KMS-11 (cell line): ENCODE results near the gene RAB11FIP4.

ENCODE experiments used
- H2AFZ ChIP-seq: fragments of 200-600 bp; sonication (generic); 2 replicates; pipeline ENCODE4 v1.6.1; 2016; ENCODE audit warnings: antibody characterized with exemption, mixed run types, low read depth
- H3K27ac ChIP-seq: fragments of 200-600 bp; sonication (generic); 2 replicates; pipeline ENCODE4 v1.6.1; 2016; ENCODE audit warnings: mild to moderate bottlenecking, mixed run types
- H3K27me3 ChIP-seq: fragments of 200-600 bp; sonication (generic); 2 replicates; pipeline ENCODE4 v1.6.1; 2017; ENCODE audit warnings: mild to moderate bottlenecking, low read depth, mixed run types, moderate library complexity; ENCODE audit not compliant: insufficient read depth
- H3K36me3 ChIP-seq: fragments of 200-600 bp; sonication (generic); 2 replicates; pipeline ENCODE4 v1.6.1; 2017; ENCODE audit warnings: mild to moderate bottlenecking, mixed run types; ENCODE audit not compliant: insufficient read depth
- H3K4me1 ChIP-seq: fragments of 200-600 bp; sonication (generic); 2 replicates; pipeline ENCODE4 v1.6.1; 2016; ENCODE audit warnings: mild to moderate bottlenecking, low read depth, mixed run types; ENCODE audit not compliant: poor library complexity, severe bottlenecking
- H3K4me2 ChIP-seq: fragments of 200-600 bp; sonication (generic); 2 replicates; pipeline ENCODE4 v1.7.0; 2016; ENCODE audit warnings: mild to moderate bottlenecking, mixed run types
- H3K4me3 ChIP-seq: fragments of 200-600 bp; sonication (generic); IDR thresholded peaks from 2 replicates; pipeline ENCODE4 v1.6.1; 2017; ENCODE audit warnings: low read depth, low read length, mixed read lengths; ENCODE audit not compliant: insufficient read depth
- H3K79me2 ChIP-seq: fragments of 200-600 bp; sonication (generic); 2 replicates; pipeline ENCODE4 v1.6.1; 2016; ENCODE audit warnings: low read depth, mixed run types; ENCODE audit not compliant: insufficient read depth
- H3K9ac ChIP-seq: fragments of 200-600 bp; sonication (generic); 2 replicates; pipeline ENCODE4 v1.6.1; 2016; ENCODE audit warnings: mild to moderate bottlenecking, mixed run types
- H4K20me1 ChIP-seq: fragments of 200-600 bp; sonication (generic); 2 replicates; pipeline ENCODE4 v1.6.1; 2016; ENCODE audit warnings: mild to moderate bottlenecking, mixed run types; ENCODE audit not compliant: insufficient read depth
- TF ChIP-seq, protein P1 (sequence below): fragments of 200-600 bp; sonication (generic); conservative IDR thresholded peaks from 2 replicates; pipeline ENCODE4 v1.6.1; 2017; ENCODE audit warnings: low read depth, mild to moderate bottlenecking, antibody characterized with exemption, low read length, moderate library complexity, mixed read lengths

RAB11FIP4 gene

DNA sequence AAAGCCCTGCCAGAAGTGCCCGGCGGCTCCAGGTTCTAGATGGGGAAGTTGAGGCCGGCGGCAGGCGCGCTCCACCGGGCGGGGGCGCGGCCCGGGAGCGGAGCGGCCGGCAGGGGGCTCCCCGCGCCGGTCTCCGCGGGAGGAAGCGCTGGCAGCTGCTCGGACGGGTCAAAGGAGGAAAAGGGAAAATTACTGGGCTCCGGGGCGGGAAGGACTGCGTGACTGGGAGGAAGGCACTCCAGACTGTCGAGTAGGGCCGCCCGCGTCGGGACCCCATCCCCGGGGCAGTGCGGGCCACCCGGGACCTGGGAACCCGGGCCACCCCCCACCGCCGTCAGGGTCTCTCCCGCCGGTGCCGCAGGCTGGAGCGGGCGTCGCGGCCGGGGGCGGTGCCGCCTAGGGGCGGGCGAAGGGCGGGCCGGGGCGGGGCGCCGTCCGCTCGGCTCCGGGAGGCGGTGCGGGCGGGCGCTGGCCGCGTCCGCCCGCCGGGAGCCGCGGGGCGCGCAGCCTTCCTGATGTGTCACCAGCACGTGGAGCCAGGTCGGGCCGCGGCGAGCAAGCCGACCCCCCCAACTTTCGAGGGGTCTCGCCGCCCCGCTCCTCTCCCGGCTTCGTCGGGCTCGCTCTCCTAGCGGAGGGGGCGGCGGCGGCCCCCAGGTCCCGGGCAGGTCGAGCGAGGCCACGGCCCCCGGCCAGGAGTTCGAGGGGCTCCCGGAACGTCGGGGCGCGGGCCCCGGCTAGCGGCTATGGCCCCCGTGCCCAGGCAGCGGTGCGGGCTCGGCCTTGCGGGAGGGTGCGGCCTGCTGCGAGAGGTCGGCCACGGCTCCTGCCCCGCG, 167.5 kb downstream of the RAB11FIP4 start:
- no peaks in the 10 kb centered on the region for H3K36me3 ChIP-seq
- no peak overlapping the region for H3K27ac ChIP-seq
- H3K79me2 ChIP-seq, result no peaks in the 10 kb centered on the region
- H3K4me3 ChIP-seq, result no peak overlapping the region
- peak overlapping the region; percentile 79; the same call in 1 of the 2 replicates for H3K9ac ChIP-seq
- H3K4me1 ChIP-seq, result peaks cover 6% of the 10 kb centered on the region
- peak overlapping the region; percentile 67 for H3K4me2 ChIP-seq
- TF ChIP-seq, protein P1, sequence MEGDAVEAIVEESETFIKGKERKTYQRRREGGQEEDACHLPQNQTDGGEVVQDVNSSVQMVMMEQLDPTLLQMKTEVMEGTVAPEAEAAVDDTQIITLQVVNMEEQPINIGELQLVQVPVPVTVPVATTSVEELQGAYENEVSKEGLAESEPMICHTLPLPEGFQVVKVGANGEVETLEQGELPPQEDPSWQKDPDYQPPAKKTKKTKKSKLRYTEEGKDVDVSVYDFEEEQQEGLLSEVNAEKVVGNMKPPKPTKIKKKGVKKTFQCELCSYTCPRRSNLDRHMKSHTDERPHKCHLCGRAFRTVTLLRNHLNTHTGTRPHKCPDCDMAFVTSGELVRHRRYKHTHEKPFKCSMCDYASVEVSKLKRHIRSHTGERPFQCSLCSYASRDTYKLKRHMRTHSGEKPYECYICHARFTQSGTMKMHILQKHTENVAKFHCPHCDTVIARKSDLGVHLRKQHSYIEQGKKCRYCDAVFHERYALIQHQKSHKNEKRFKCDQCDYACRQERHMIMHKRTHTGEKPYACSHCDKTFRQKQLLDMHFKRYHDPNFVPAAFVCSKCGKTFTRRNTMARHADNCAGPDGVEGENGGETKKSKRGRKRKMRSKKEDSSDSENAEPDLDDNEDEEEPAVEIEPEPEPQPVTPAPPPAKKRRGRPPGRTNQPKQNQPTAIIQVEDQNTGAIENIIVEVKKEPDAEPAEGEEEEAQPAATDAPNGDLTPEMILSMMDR, result peak; percentile 85
- H2AFZ ChIP-seq, result peak overlapping the region; percentile 91
- H3K27me3 ChIP-seq, result no peaks in the 10 kb centered on the region; the same call in 1 of the 2 replicates
- H4K20me1 ChIP-seq, result no peaks in the 10 kb centered on the region

DNA sequence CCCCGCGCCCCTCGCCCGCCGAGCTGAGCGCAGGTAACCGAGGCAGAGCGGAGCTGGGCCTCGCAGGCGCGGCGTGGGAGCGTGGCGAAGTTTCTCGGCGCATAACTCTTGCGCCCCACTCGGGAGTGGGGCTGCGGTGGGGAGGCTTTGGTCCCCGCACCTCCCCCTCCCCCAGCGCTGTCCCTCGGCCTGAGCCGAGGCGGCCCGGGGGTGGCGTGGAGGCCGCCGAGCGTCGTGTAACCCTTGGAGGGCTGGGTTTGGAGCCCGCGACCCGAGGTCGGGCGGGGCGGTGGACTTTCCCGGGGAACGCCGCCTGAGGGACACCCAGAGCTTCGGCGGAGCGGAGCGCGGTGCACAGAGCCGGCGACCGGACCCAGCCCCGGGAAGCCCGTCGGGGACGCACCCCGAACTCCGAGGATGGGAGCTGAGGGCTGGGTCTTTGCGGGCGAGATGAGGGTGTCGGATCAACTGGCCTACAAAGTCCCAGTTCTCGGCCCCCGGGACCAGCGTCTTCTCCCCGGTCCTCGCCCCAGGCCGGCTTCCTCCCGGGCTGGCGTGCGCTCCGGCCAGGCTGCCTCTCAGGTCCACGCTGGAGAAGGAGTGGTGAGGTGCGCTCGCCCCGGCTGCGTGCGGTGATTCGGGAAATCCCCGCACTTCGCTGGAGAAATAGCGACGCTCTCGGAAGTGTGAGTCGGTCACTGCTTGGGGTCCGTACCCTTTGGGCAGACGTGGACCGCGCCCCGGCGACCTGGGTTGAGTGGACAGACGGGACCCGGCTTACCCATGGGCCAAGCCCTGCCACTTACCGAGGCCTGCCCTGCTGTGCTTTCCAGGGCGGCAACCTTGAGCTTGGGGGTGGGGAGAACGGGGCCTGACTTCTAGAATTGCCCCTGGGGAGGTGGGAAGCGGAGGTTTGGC, 168.4 kb downstream of the RAB11FIP4 start:
- Histone ChIP-seq H3K9ac (peak overlapping the region; percentile 79; the same call in 1 of the 2 replicates), H3K4me1 (peaks cover 6% of the 10 kb centered on the region), H3K79me2 (no peaks in the 10 kb centered on the region), H3K4me3 (no peak overlapping the region), H2AFZ (peak overlapping the region; percentile 83), H4K20me1 (no peaks in the 10 kb centered on the region), H3K4me2 (peak overlapping the region; percentile 66), H3K27me3 (no peaks in the 10 kb centered on the region; the same call in 1 of the 2 replicates), H3K27ac (no peak overlapping the region), H3K36me3 (no peaks in the 10 kb centered on the region)
- TF ChIP-seq, protein P1, result no peak

DNA sequence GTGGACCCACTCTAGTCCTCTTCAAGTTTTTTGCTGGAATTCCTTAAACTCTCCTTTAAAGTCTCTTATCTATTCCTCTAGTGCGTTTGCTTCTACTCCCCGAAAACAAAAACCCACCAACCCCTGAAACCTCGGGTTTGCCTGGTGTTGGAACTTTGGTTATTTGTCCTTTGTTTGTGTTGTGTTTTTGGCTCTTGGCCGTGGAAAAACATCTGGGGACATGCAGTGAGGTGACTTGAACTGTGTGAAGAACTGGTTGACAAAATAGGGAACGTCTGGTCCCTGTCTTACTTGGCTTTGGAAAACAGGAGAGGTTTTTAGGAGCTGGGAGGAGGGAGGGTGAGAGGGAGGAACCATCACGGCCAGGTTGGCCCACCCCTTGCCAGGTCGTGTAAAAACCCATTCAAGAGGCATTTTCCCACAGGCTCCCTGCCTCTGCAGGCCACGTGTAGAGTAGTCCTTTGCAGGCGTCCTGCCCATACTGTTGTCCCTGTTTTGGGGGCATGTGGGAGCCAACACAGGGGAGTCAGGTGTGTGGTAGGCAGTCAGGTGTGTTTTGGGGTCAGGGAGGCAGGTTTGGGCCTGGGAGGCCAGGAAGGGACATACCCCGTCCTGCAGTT, 169.3 kb downstream of the RAB11FIP4 start:
- H4K20me1 ChIP-seq, result no peaks in the 10 kb centered on the region
- H3K4me3 ChIP-seq, result no peak overlapping the region
- no peak overlapping the region for H2AFZ ChIP-seq
- H3K27ac ChIP-seq, result no peak overlapping the region
- H3K9ac ChIP-seq, result no peak overlapping the region
- TF ChIP-seq, protein P1, result no peak
- H3K27me3 ChIP-seq, result no peaks in the 10 kb centered on the region
- peaks cover 6% of the 10 kb centered on the region for H3K4me1 ChIP-seq
- no peak overlapping the region for H3K4me2 ChIP-seq
- no peaks in the 10 kb centered on the region for H3K79me2 ChIP-seq
- no peaks in the 10 kb centered on the region for H3K36me3 ChIP-seq
